Measurements from ENCODE around the gene CATSPERZ.

The CATSPERZ gene

DNA sequence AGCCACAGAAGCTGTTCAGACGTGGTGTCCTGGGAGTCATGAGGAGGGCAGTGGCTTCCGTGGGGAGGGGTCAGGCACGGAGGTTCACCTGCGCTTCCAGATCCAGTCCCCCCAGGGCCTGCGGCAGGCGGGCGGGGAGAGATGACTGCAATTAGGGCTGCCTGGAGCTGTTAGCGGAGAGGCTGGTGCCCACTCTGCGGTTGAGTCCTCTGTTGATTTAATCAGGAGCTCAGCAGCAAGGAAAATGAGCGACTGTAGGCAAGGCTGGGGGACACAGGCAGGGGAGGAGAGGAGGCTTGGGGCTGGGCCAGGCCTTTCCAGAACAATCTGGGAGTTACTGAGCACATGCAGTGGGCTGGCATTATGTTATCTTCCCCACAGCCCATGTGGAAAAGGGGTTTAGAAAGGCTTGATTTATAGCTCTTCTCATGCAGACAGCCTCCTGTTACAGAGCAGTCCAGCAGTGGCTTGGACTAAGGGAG is 35.7 kb upstream of the CATSPERZ start:
- DNase-seq: no peak

- DNase-seq: no peak
Measured at GRCh38 chr11:64265176-64266160, 34.7 kb upstream of the CATSPERZ start.

GRCh38 chr11:64266339-64266738 is 33.8 kb upstream of the CATSPERZ start:
- no peak for DNase-seq

DNA sequence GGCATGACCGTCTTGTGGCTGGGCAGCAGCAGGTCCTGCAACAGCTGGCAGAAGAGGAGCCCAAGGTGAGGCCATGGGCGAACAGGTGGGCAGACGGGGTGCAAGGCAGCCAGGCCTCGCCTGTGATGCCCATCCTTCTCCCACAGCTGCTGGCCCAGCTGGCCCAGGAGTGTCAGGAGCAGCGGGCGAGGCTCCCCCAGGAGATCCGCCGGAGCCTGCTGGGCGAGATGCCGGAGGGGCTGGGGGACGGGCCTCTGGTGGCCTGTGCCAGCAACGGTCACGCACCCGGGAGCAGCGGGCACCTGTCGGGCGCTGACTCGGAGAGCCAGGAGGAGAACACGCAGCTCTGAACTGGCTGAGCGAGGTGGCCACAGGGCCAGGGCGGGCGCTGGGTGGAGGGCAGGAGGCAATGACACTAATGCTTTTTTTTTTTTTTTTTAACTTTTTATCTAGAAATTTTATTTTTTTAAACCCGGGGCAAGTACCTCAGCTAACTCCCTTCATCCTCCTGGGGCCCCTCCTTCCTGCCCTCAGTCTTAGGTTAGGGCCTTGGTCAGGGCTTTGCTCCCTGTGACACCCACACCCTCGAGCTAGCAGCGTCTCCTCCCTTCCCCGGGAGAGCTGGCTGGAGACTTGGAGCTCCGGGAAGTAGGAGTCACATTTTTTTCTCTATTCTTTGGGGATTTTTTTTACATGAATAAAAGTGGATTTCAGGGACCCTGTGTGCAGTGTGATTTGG is 32.8 kb upstream of the CATSPERZ start:
- DNase-seq: no peak

GRCh38 chr11:64268025-64268892 is 31.9 kb upstream of the CATSPERZ start:
- no peak for DNase-seq

- no peak for DNase-seq
Measured at GRCh38 chr11:64268893-64269539, 31.1 kb upstream of the CATSPERZ start.

DNA sequence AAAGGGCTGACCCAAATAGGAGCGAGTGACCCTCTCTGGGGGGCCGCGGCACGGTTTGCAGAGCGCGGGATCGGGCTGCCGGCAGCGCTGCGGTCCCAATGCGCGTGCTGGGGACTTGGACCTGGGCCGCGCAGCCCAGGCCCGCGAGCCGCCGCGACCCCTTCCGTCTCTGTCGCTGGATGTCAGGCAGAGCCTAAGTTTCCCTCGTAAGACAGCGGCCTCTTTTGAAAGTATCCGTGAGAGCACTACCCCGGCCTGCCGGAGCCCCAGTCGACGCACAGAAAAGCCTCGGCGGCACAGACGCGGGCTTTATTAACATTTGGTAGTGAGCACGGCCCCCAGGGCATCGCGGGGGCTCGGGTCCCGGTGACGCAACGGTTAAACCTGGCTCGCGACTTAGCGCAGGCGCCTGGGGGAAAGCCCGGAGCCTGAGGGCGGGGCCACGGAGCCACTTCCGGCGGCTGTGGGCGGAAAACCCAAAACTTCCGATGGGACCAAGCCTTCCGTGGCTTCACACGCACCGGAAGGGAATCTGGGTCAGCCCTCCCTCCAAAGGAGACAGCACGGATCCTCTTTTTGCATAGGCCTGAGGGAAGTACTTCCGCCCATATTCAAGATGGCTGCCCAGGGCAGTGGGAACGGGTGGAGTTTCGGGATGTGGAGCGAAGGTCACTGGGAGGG is 30.5 kb upstream of the CATSPERZ start:
- DNase-seq: peak; percentile 96

- DNase-seq: no peak
Measured at GRCh38 chr11:64275031-64275800, 24.9 kb upstream of the CATSPERZ start.

- no peak for DNase-seq
Measured at GRCh38 chr11:64275841-64276240, 24.3 kb upstream of the CATSPERZ start.

DNA sequence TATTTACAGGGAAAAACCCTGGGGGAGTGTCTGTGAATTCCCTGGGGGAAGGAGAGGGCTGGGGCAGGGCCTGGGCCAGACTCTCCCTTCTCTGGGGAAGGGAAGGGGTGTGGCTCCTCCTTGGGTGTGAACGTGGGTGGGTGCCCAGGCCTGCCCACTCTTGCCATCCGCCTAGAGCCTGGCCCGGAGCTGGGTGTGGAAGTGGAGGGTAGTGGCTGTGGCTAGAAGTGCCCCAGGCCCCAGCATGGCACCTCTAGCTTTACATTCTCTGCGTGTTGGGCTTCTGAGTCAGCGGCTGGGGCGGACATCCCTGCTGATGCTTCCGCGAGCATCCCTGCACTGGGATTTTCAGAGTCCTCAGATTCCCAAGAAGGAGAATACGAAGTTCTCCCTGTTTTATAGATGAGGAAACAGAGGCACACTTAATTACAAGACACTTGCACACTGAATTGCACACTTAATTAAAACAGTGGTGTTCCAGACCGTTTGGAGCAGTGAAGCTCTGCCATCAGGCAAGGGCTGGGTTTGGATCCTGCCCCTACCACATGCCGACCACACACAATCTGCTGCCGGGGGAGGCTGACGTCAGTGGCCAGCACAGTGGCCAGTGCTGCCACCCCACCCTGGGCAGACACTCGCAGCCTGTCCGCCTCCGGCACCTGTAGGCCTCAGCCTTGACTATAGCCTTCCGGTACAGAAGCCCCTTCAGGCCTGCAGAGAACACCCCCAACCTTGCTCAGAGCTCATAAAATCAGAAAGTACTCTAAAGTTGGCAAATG is 23.3 kb upstream of the CATSPERZ start:
- DNase-seq: no peak

- no peak for DNase-seq
Measured at GRCh38 chr11:64278576-64279190, 21.5 kb upstream of the CATSPERZ start.

- no peak for DNase-seq
Measured at GRCh38 chr11:64281957-64282770, 18.0 kb upstream of the CATSPERZ start.

DNA sequence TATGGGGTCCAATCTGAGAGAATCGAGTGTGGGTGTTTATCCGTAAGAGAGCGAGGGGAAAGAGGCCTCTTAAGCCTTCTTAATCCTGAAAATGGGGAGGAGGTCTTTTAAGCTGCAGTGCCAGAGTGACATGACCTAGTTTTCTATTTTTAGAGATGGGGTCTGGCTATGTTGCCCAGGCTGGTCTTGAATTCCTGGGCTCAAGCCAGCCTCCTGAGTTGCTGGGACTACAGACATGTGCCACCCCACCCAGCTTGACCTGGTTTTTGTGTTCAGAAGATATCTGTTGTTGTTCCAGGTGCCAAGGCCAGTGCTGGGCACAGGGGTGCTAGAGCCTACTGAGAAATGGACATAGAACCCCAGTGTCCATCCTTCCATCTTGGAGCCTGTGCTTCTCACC is 17.1 kb upstream of the CATSPERZ start:
- no peak for DNase-seq

DNA sequence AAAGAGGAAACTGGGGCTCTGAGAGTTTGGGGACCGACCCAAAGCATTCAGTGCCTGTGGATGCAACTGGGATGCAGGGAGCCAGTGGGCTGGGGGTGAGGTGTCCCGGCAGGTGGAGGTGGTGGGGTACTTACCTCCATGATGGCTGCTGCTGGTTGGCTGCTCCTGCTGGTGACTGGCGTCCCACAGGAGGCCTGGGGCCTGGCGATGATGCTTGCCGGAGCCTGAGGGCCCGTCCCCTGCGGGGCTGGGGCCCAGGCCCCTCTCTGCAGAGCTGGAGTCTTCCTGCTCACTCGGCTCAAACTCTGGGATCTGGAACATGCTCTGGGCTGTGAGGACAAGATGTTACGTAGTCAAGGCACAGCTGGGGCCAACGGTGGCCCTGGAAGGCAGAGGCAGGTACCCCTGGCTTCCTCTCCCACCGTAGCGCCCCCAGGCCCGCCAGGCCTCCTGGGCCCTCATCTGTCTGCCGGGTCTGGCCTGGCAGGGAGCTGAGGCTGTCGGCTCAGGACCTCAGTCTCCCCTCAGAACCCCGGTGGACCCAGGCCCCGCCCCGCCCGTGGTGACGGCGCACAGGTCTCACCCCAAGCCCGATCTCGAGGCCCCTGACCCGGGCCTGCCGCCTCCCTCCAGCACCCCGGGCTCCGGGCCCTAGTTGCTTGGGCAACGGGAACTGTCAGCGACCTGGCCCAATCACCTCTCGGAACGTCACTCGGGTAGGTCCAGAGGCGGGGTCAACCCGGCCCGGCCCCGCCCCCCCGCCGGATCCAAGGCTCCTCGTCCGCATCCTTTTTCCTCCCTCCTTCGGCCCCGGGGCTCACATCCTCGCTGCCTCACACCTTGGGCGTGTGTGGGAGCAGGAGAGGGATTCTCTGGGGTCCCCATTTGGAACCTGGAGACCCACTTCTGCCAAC is 15.9 kb upstream of the CATSPERZ start, which contains the start of gene BAD:
Gene BAD (minus strand): TSS at position 618 of the 914 bp plus-strand sequence. CDS start 297 bp downstream, at position 321.
- DNase-seq: peak; percentile 58

DNA sequence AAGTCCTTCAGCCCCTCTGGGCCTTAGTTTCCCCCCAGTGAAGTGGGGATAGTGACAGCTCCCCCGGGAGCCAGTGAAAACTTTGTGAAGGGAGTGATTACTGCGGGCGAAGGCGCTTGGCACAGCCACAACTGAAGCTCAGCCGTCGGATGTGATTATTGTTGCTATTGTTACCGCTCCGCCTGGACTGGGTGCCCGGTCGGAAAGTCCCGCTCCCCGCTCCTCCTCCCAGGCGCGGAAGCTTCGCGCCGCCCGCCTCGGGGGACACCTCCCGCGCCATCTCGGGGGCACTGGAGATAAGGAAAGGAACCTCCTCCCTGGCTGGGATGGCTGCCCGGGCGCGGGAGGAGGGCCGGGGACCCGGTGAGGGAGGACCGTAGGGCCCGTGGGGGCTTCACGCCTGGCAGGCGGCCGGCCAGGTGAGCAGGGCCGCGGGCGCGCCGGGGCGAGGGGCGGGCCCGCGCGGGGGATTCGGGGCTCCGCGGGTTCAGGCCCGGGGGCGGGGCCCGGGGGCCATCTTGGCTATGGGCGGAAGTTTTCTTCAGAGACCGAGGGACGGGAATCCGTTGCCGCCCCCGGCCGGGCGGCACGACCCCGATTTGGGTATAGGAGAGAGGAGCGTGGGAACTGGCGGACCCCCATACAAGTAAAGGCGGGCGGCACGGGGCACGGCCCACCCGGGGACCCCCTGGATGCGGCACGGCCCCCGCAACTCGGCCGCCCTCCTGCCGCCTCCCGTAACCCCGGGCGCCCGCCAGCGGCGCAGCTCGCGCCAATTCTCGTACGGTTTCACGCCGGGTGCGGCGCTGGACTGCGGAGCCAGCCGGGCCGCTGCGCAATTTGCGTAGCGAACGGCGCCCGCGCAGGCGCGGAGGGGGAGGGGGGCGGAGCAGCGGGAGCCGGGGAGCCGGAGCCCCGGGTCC is 14.9 kb upstream of the CATSPERZ start, which contains the start of gene GPR137:
Gene GPR137 (plus strand): TSS at position 887 of the 923 bp plus-strand sequence. CDS start 677 bp downstream, outside the sequence.
- peak; percentile 4 for DNase-seq
